Muscle of arm (tissue), 12 donors: Measurements from ENCODE around the gene KIAA0825. TPM values are rescaled to one million over a fixed set of nuclear protein-coding genes. Genes with fewer than 3 reads are reported as not detected.

Experiments
- DNase-seq: peaks from one replicate; pipeline ENCODE4 v3.0.0-alpha.2; 2013
- polyA plus RNA-seq, 12 donors: library from polyadenylated mRNA; unstranded; fragments of 120-200 nt; gene quantifications; one replicate each; pipeline ENCODE4 v1.2.1, GENCODE V29; 2013; ENCODE audit not compliant: insufficient read length in 12 of 12

Gene KIAA0825
- polyA plus RNA-seq, 12 donors, result 2.2 to 3.6 (median 3.1) TPM; not detected in 2

DNA sequence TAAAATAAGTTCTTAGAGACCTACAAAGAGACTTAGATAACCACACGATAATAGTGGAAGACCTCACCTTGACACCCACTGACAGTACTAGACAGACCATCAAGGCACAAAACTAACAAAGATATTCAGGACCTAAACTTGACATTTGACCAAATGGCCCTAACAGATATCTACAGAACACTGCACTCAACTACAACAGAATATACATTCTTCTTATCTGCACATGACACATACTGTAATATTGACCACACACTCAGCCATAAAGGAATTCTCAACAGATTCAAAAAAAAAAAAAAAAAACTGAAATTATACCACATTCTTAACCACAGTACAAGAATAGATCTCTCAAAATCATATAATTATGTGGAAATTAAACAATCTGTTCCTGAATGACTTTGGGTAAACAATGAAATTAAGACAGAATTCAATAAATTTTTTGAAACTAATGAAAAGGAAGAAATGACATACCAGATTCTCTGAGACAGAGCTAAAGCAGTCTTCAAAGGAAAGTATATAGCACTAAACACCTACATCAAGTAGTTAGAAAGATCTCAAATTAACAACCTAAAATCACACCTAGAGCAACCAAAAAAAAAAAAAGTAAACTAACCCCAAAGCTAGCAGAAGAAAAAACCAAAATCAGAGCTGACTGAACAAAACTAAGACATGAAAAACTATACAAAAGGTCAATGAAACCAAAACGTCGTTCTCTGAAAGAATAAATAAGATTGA is 514.7 kb downstream of the KIAA0825 start:
- no peak for DNase-seq

Other genes with a start within 250 kb of the KIAA0825 start
- gene SLF1, start 65 bp upstream of the KIAA0825 start, polyA plus RNA-seq, result 10 to 100 TPM in 11 of 12 donors, not detected in 1; 11.9 to 23.4 (median 15.9) TPM